Thyroid gland (tissue), 4 donors: Measurements from ENCODE around the gene PTP4A2.
"Not testable (repeated sequence)": the region's sequence is repeated elsewhere in the genome, so short reads cannot be mapped to it uniquely, and the experiment has no call there.

Source experiments
- CTCF ChIP-seq, 6 experiments: fragments of 200-600 bp in 3 of 6; fragments of 450-650 bp in 3 of 6; sonication (generic) in 3 of 6; IDR thresholded peaks; one replicate each; pipeline ENCODE4 v1.5.1; 2016 to 2019; ENCODE audit warnings: antibody characterized with exemption in 6 of 6, mild to moderate bottlenecking in 2 of 6, inconsistent platforms in 1 of 6, moderate library complexity in 1 of 6
- POLR2A ChIP-seq, 2 donors: fragments of 450-650 bp; IDR thresholded peaks; one replicate each; pipeline ENCODE4 v1.6.1; 2017; ENCODE audit warnings: antibody characterized with exemption in 2 of 2, mild to moderate bottlenecking in 2 of 2, moderate library complexity in 1 of 2

- TF ChIP-seq CTCF, POLR2A (IDR thresholded peaks at IDR 0.05): not testable (repeated sequence)
Measured at GRCh38 chr1:31895474-31896198, 42.5 kb downstream of the PTP4A2 start.
